GM13976 (cell line): ENCODE results near the gene RASEF.

ENCODE experiments used
- DNase-seq: peaks from one replicate; pipeline ENCODE4 v3.0.0; 2012; ENCODE audit warnings: low spot score
- CTCF ChIP-seq: IDR thresholded peaks from 2 replicates; pipeline ENCODE4 v1.5.1; 2012; ENCODE audit warnings: borderline replicate concordance, mild to moderate bottlenecking; ENCODE audit not compliant: insufficient read depth; ENCODE audit errors: extremely low read depth, missing control alignments, control extremely low read depth
- in situ Hi-C: fragments of 300-500 bp; cut with MboI; formaldehyde crosslinking; loops from one replicate; pipeline ENCODE4 v1.12.0; 2022; ENCODE audit warnings: low sequenced_read_pairs, mixed read lengths, inconsistent platforms; ENCODE audit not compliant: unreplicated experiment

Gene RASEF

GRCh38 chr9:83020327-83020726 is 42.6 kb downstream of the RASEF start:
- DNase-seq = no peak
- no peak for TF ChIP-seq CTCF
- in situ Hi-C loops = no loop called here

- in situ Hi-C loops = no loop called here
- no peak for TF ChIP-seq CTCF
- DNase-seq = no peak
Observed at GRCh38 chr9:83019246-83019645, 43.7 kb downstream of the RASEF start.

GRCh38 chr9:83015897-83016296 is 47.0 kb downstream of the RASEF start:
- in situ Hi-C loops = no loop called here
- no peak for TF ChIP-seq CTCF
- no peak for DNase-seq

GRCh38 chr9:83013867-83014605 is 48.9 kb downstream of the RASEF start:
- DNase-seq = no peak
- no peak for TF ChIP-seq CTCF
- in situ Hi-C loops = no loop called here

GRCh38 chr9:83012922-83013838 is 49.8 kb downstream of the RASEF start:
- no peak for TF ChIP-seq CTCF
- in situ Hi-C loops = no loop called here
- DNase-seq = no peak

- TF ChIP-seq CTCF = no peak
- no peak for DNase-seq
- in situ Hi-C loops = no loop called here
Observed at GRCh38 chr9:83012168-83012921, 50.6 kb downstream of the RASEF start.
